GM04504 (cell line): ENCODE results near the gene JAG2.

Source experiments
- DNase-seq: peaks from one replicate; pipeline ENCODE4 v3.0.0-alpha.2; 2012; ENCODE audit warnings: low read depth

Gene JAG2

DNA sequence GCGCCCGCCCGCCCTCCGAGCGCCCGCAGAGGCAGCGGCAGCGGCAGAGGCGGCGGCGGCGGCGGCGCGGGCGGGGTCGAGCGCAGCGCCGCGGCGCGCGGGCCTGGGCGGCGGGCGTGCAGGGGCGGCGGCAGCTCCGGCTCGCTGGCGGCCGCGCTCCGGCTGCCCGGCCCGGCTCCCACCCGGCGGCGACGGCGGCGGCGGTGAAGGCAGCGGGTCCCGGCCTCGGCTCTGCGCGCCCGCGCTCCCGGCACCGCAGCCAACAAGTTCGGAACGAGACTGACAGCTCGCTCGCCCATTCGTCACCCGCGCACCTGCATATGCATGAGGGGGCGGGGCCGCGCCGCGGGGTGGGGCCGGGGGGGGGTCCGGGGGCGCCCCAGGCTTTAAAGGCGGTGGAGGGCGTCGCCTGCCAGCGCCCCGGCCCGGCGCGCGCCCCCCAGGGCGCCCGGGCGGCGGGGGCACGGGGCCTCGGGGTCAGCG, at the start of gene JAG2:
Gene JAG2 (minus strand): TSS at position 281 of the 483 bp plus-strand sequence. CDS start 356 bp downstream, outside the sequence.
- DNase-seq, result no peak

DNA sequence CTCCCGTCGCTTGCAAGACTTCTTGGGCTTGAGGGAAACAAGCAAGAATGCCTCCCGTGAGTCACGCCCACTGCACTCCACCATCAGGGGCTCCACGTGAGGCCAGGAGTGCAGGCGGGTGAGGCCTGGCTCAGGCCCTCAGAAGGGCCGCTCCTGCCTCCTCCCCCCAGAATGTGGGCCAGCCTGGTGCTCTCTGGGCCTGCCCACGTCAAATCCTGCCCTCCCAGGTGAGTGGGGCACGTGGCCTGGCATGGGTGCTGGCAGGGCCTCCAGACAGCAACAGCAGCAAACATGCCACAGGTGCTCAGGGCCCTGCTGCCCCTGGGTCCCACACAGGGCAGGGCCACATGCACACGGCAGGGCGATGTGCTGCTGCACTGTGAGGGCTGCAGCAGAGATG, 49.2 kb upstream of the JAG2 start:
- DNase-seq, result no peak

DNA sequence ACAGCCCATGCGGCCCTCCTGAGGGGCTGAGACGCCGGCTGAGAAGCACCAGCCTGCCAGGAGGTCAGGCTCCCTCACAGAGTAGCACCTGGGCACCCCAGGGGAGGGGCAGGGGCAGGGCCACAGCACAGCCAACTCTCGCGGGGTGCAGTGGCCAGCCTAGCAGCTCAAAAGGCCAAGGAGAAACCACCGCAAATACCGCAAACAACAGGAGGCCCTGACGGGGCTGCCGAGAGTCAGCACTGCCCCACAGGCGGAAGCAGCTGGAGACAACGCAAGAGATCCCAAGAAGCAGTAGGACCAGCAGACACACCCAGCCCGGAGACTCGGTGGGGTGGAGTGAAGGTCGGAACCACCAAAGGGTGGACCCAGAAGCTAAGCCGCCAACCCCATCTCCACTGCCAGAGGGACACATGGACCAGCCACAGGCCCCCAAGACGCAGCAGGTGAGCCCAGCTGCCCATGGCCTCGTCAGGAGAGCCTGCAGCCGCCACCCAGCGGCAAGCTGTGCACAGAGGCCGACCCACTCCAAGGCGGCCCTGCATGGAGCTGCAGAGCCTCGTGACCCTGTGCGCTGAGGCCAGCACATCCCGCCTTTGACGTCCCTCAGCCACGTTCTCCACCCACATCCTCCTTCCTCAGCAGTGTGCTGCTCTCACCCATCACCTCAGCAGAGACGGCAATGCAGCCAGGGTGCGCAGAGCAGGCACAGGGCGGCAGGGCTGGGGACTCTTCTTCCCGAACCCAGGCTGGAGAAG, 48.1 kb upstream of the JAG2 start:
- DNase-seq, result no peak

DNA sequence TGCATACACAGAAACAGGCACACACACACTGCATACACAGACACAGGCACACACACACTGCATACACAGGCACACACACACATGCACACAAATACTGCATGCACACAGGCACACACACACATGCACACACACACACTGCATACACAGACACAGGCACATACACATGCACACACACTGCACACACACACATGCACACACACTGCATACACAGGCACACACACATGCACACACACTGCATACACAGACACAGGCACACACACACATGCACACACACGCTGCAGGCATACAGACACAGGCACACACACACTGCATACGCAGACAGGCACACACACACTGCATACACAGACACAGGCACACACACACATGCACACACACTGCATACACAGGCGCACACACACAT, 47.0 kb upstream of the JAG2 start:
- no peak for DNase-seq

DNA sequence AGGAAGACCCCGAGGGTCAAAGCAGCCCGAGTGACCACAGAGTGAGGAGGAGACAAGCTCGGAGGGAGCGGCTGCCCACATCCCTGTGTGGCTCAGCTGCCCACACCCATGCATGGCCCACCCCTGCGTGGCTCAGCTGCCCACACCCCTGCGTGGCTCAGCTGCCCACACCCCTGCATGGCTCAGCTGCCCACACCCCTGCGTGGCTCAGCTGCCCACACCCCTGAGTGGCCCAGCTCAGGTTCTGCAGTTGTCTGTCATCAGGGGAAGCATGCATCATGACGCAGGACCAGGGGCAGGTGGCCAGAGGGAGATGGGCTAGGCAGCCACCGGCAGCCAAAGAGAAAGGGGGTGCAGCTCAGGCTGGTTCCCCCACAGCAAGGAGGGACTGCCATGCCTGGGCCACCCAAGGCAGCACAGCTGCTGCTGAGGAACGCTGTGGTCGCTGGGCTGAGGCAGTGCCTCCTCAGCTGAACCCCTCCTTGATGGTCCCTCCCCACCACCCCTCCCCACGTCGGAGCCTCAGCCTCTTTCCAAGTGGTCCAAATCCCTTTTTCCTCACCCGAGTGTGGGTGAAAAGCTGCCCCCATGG, 45.8 kb upstream of the JAG2 start:
- DNase-seq, result no peak

DNA sequence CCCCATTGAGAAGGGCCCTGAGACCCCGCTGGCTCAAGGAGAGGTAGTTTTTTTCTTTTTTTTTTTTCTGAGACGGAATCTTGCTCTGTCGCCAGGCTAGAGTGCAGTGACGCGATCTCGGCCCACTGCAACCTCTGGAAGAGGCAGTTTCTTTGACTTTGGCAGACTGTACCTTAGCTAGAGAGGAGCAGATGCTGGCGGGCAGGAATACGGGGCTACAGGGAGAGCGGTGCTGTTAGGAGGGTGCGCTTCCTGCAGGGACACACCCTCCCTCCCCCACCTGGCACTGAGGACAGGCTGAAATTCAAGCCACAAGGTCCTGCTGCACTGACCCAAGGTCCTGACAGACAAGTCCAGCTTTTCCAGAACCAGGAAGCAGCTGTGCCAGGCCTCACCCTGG, 44.8 kb upstream of the JAG2 start:
- DNase-seq, result no peak

DNA sequence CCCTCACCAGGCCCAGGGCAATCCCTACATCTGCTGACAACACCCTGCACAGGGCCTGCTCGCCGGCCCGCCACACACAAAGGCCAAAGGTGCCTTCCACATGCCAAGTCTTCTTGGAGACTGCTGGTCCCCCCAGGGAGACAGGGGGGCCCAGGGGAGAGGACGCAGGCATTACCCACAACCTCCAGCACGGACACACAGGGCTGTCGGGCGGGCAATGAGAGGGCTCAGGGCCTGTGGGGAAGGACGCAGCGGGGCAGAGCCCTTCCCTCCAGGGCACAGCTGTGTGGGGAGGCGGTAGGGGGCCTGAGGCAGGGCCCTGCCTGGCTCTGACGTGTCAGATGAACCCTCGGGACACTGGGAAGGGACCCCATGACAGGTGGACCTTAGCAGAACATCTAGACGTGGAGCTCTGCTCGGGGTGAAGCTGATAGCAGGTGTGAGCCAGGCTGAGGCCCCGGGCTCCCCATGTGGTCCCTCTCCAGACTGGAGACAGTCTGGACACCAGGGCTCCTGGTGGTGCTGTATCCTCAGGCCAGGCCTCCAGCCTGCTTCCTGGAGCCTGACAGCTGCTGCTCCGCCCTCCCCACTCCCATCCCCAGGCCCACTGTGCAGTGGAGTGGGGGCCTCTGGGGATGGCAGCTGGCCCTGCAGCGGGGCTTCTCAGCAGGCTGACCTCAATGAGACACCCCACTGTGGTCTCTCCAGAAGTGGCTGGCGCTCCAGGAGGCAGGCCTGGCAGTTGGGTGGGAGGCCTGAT, 44.1 kb upstream of the JAG2 start:
- DNase-seq, result no peak

DNA sequence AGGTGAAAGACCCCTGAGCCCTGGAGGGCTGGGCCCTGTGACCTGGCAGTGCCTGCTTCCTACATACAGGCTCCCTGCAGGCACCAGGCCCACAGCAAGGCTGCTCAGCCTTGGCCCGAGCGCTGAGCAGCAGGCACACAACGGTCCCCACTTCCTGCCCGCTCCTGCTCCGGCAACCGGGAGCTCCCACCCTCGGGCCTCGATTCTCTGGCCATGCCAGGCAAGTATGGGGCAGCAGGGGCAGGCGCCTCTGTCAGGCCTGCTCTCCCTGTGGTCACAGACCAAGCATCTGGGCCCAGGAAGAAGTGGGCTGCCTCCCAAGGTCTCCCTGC, 43.1 kb upstream of the JAG2 start:
- DNase-seq, result no peak

DNA sequence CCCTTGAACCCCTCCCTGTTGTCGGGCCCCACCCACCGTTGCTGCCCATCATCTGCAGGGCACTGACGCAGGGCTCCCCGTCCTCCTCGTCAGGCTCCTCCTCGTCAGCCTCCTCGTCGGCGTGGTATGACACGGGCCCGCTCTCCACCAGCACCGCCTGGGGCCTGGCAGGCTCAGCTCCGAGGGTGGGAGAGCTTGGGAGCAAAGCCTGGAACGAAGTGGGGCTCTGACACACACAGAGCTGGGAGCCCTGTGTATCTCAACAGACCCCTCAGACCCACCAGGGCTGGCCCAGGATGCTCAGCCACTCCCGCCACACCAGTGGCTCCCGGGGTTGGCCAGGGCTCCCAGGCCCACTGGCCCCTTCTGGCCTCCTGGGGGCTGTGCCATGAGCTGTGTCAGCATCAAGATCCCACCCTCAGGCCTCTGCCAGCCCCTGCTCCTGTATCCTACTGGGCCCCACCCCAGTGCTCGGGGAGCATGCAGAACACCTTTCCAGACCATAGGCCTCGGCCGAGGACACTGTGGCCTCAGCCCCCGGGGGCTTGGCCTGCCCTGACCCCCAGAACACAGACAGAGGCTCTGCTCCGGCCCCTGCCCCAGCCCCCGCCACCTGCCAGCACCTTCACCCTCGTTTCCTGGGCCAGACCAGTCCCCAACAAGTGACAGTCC, 42.6 kb upstream of the JAG2 start:
- DNase-seq, result no peak

DNA sequence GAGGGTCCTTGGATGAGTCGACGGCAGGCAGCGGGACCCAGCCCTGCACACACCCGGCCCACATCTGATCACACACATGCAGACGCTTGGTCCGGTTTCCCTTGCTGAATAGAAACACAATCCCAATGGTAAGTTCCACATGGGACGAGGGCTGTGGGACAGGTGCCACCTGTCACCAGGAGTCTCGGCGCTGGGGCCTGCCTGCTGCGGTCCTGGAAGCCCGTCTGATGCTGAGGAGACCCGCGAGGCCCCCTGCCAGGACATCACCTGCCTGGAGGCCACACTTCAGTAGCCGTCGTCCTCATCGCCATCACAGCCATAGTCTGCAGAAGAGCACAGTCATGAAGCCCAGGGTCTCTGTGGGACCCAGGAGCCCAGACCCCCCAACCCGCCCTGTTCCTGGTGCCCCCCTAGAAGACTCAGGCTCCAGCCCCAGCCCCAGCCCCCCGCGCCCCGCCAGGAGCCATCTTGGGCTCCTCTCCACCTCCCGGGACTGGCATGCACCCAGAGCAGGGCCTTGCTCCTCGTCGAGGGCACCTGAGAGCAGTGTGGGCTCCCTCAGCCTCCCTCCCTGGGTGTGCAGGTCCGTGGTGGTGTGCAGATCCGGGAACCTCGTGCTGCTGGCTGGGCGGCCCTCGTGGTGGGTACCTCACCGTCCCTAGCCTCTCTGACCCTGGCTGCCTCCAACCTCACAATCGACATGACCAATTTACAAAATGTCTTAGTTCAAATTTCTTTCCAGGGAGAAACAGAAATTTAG, 41.9 kb upstream of the JAG2 start:
- no peak for DNase-seq

DNA sequence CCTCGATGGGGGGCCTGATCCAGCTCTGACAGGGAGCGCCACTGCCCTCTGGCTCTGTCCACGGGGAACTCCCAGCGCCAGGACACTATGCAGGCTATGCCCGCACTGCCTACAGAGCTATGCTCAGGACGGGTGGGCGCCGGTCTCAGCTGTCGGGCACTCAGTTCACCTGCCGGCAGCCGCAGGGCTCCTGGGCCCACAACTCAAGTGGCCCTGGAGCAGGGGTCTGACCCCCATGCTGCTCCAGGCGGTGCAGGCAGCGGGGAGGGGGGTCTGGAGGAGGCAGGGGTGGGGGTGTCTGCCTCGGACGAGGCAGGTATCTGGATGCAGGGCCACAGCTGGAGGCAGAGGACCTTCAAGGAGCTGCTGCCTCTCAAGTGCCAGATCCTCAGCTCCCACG, 41.1 kb upstream of the JAG2 start:
- no peak for DNase-seq

DNA sequence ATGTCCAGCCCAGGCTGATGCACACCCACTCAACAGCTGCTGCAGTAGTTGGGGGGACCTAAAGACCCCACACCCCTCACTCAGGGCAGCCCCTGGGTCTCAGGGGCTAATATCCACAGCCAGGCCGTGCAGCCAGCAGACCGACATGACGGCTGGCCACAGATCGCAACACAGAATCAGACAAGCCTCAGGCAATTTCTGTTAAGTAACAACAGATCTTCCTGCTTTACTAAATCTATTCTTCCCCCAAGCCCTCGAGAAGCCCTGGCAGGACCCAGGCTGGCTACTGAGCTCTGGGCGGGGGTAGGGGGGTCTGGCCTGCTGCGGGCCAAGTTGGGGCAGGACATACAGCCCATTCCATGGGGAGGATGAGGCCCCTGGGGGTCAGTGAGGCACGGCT, 40.5 kb upstream of the JAG2 start:
- DNase-seq, result no peak

DNA sequence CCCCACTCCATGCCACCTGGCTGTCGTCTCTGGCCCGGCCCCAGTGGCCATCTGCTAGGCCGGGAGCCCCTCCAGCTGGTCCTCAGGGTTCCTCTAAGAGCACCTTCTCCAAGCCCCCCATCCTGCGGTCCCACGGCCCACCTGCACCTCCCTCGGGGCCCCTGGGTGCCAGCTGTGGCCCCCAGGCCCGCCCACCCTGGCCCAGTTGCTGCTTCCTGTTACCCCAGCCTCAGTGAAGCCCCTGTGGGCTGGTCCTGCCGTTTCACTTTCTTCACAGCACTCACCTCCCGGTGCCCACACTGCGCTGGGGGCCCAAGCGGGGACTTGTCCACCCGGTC, 40.1 kb upstream of the JAG2 start:
- no peak for DNase-seq

DNA sequence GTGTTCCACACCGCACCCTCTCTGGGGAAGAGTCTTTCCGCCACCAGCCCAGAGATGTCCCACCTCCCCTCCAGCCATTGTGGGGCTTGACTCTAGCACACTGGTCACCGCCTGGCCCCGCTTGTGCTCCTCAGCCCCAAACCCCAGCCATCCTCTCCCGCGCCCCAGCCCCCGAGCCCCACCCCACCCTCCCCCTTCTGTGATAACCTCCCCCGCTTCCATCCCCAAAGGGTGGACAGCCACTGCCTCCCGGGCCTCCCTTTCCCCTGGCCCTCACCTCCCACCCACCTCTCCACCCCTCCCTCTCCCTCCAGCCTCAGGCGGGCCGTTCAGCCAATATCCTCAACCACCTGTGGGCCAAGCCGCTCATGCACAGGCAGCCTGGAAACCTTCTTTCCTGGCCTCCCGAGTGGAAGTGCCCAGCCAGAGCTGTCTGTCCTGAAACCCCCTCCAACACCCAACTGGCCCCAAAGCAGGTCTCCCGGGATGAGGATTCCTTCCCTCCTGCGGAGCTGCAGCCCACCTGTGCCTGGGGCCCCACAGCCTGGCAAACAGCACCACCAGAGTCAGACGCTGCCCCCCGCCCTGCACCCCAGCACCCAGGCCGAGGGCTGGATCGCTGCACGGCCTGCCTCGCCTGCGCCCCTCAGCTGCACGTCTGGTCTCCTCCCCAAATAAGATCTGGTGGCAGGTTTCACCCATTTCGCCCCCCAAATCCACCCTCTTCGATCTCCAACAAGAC, 39.6 kb upstream of the JAG2 start:
- no peak for DNase-seq

DNA sequence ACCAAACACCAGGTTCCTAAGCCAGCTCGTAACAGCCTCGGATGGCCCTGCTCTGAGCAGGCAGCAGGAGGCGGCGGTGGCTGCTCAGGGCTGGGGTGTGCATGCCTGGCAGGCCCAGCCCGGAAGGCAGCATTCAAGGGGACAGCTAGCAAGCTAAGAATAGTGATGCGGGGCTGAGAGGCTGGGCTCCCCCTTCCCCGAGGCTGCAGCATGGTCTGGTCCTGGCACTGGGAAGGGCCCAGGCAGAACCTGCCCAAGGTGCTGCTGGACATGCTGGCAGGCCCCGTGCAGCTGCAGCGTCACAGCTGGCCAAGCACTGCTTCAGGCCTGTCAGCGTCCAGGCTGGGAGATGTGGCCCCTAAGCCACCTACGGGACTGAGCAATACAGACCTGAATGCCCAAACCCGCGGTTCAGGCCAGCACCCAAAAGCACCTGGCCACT, 38.9 kb upstream of the JAG2 start:
- DNase-seq, result no peak

DNA sequence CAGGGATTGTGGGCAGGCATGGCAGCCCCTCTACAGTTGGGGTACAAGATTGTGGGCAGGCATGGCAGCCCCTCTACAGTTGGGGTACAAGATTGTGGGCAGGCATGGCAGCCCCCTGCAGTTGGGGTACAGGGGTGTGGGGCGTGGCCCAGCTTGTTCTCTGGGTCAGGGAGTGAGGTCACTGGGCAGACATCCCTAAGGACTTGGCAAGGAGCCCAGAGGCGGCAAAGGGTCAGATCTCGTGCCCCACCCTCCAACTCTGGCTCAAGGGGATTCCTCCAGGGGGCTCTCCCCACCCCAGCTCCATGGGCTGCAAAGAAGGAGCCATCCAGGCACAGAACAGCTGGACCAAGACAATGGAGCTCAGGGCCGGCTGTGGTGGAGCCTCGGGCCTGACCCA, 38.3 kb upstream of the JAG2 start:
- no peak for DNase-seq

DNA sequence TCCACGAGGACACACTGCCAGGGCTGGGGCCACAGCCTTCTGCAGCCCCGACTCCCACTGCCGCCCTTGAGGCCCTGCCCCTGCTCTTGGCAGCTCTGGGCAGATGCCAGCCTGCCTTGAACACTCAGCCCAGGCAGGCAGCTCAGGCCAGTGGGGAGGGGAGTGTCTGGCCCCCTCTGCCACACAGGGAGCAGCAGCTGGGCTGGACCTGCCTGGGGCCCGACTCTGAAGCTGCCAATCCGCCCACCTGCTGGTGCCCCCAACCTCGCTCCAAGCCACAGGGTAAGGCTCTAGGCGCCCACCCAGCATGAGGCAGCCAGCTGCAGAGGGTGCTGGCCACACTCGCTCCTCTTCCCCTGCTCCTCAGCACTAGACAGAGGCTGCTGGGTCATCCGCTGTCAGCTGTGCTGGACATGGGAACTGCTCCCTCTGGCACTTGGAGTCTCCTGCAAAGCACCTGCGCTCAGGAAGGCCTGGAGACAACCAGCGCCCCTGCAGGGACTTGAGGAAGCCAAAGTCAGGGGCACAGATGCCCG, 37.2 kb upstream of the JAG2 start:
- DNase-seq, result no peak

DNA sequence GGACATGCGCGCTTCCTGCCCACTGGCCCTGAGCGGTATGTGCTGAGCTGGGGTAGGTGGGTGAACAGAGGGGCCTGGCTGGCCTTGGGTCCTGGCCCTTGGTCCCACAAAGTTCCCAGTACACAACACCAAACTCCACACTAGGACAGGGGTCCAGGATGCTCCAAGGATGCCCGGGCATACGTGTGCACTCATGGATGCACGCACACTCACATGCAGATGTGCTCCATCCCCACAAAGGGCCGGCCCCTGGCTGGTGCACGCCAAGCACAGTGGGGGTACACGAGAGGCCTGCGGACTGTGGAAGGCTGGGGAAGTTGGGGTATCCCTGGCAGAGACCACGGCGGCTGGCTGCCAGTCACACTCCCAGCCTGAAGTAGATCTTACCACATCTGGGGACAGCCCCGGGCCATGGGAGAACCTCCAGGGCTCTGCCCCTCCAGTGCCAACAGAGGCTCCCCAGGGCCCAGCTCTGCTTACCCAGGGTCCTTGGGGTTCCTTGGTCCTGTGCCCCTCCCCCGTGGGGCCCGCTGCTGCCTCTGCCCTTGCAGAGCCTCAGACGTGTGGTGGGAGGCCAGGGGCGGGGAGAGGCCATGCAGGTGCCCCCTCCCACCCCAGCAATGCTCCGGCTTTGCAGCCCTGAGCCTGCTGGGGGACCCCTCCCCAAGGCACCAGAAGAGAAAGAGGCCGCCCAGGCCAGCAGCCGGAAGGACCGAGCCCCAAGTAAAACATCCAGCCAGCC, 36.5 kb upstream of the JAG2 start:
- no peak for DNase-seq

DNA sequence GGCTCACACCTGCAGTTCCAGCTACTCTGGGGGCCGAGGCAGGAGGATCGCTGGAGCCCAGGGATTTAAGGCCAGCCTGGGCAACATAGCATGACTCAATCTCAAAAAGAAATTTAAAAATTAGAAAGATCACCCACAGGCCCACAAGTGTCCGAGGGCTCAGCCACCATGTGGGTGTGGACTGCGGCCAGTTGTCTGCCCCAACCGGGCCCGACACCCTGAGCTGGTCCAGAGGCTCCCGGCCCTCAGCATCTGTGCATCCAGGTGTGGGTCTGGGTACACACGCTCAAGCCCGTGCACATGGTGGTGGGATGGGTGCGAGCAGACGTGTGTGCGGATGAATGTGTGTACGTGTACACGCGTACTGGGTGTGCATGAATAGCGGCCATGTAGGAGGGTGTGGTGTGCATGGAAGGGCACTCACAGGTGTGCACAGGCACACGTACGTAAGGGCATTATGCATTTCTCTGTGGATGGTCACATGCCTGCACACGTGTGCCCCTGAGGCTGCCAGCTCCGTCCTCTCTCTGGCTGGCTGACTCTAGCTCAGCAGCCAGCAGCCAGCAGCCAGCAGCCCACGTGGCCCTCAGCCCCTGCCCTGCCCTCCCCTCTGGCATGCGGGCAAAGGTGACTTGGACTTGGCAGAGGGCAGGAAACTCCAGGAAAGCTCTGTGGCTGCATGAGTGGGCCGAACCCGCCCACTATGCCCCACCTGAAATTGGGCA, 35.8 kb upstream of the JAG2 start:
- DNase-seq, result no peak

DNA sequence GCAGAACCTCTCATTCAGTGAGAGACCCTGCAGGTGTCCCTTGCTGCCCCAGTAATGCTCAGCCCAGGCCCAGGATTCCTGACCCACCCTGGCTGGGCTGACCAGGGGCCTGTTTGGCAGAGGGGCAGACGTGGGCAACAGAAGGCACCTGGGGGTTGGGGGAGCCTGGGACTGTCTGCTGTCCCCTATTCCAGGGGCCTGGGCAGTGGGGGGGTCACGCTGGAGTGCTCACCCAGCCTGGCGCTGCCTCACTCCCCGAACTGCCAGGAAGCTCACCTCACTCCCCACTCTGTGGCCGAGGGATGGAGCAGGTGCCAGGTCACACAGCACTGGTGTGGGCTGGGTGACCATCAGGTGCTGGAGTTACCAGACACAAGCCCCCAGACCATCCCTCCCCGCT, 35.1 kb upstream of the JAG2 start:
- DNase-seq, result no peak
